ENCODE data around the gene C8B.

C8B gene

GRCh38 chr1:56965916-56966697 is at the start of gene C8B:
Gene C8B, minus strand, starts transcription at chr1:56966015. Its CDS starts 67 bp downstream, at chr1:56965948.
- in situ Hi-C loops (cut with MboI; ENCODE audit: low sequenced_read_pairs) = loop anchor here (25.0 kb wide), 1 partner anchor 129 kb away; no protein-coding TSS in a partner anchor

GRCh38 chr1:57015071-57015470 is 49.3 kb upstream of the C8B start:
- in situ Hi-C loops (cut with MboI; ENCODE audit: low sequenced_read_pairs) = no loop called here

GRCh38 chr1:57013522-57013921 is 47.7 kb upstream of the C8B start:
- in situ Hi-C loops (cut with MboI; ENCODE audit: low sequenced_read_pairs) = no loop called here

- in situ Hi-C loops (cut with MboI; ENCODE audit: low sequenced_read_pairs) = no loop called here
These were observed 46.5 kb upstream of the C8B start for GRCh38 chr1:57012315-57012714.

- in situ Hi-C loops (cut with MboI; ENCODE audit: low sequenced_read_pairs) = no loop called here
These were observed 44.7 kb upstream of the C8B start for GRCh38 chr1:57010511-57010910.

GRCh38 chr1:57007948-57008347 is 42.1 kb upstream of the C8B start:
- in situ Hi-C loops (cut with MboI; ENCODE audit: low sequenced_read_pairs) = no loop called here

- in situ Hi-C loops (cut with MboI; ENCODE audit: low sequenced_read_pairs) = no loop called here
These were observed 41.7 kb upstream of the C8B start for GRCh38 chr1:57007472-57007871.

GRCh38 chr1:57003398-57004139 is 37.8 kb upstream of the C8B start:
- in situ Hi-C loops (cut with MboI; ENCODE audit: low sequenced_read_pairs) = no loop called here

- in situ Hi-C loops (cut with MboI; ENCODE audit: low sequenced_read_pairs) = no loop called here
These were observed 29.7 kb upstream of the C8B start for GRCh38 chr1:56995414-56996100.

- in situ Hi-C loops (cut with MboI; ENCODE audit: low sequenced_read_pairs) = no loop called here
These were observed 27.7 kb upstream of the C8B start for GRCh38 chr1:56993475-56993874.

- in situ Hi-C loops (cut with MboI; ENCODE audit: low sequenced_read_pairs) = no loop called here
These were observed 26.7 kb upstream of the C8B start for GRCh38 chr1:56992318-56993125.

- in situ Hi-C loops (cut with MboI; ENCODE audit: low sequenced_read_pairs) = no loop called here
These were observed 25.8 kb upstream of the C8B start for GRCh38 chr1:56991576-56991975.

- in situ Hi-C loops (cut with MboI; ENCODE audit: low sequenced_read_pairs) = no loop called here
These were observed 20.6 kb upstream of the C8B start for GRCh38 chr1:56986397-56986796.

- in situ Hi-C loops (cut with MboI; ENCODE audit: low sequenced_read_pairs) = no loop called here
These were observed 20.0 kb upstream of the C8B start for GRCh38 chr1:56985857-56986256.

- in situ Hi-C loops (cut with MboI; ENCODE audit: low sequenced_read_pairs) = no loop called here
These were observed 17.7 kb upstream of the C8B start for GRCh38 chr1:56983484-56983883.

GRCh38 chr1:56979986-56980755 is 14.4 kb upstream of the C8B start:
- in situ Hi-C loops (cut with MboI; ENCODE audit: low sequenced_read_pairs) = no loop called here

GRCh38 chr1:56978819-56979218 is 13.0 kb upstream of the C8B start:
- in situ Hi-C loops (cut with MboI; ENCODE audit: low sequenced_read_pairs) = no loop called here

- in situ Hi-C loops (cut with MboI; ENCODE audit: low sequenced_read_pairs) = no loop called here
These were observed 12.1 kb upstream of the C8B start for GRCh38 chr1:56977910-56978309.

GRCh38 chr1:56975446-56975845 is 9.6 kb upstream of the C8B start:
- in situ Hi-C loops (cut with MboI; ENCODE audit: low sequenced_read_pairs) = no loop called here
